Pancreas (tissue), 10 donors: ENCODE measurements around the gene ST6GALNAC4. TPM values are rescaled to one million over a fixed set of nuclear protein-coding genes. Genes with fewer than 3 reads are reported as not detected.
A peak's percentile ranks its signal among the peaks of the same experiment; 100 is the strongest.

ENCODE experiments used
- ATAC-seq, 4 donors: fragments of 200-7000 bp; cut with Tn5 transposase; one replicate each; pipeline versions ENCODE4 v1.8.0 to v1.9.1; 2020; ENCODE audit warnings: mild to moderate bottlenecking in 4 of 4, moderate library complexity in 4 of 4
- DNase-seq, 6 donors: peaks; one replicate each; pipeline ENCODE4 v3.0.0-alpha.2; 2020
- FAIRE-seq: peaks from 2 replicates; lab custom pipeline; 2012; peaks lifted over from hg19 to GRCh38; lab: Jason Lieb, UNC
- H3K27ac ChIP-seq, 4 donors: fragments of 200-600 bp; sonication (generic); 1 replicate in 3 of 4; 2 replicates in 1 of 4; pipeline versions ENCODE4 v1.5.0 to v1.8.0; 2020
- H3K27me3 ChIP-seq, 4 donors: fragments of 200-600 bp; one replicate each; pipeline ENCODE4 v1.8.0; 2021
- H3K36me3 ChIP-seq, 3 donors: fragments of 200-600 bp; sonication (generic) in 1 of 3; one replicate each; pipeline versions ENCODE4 v1.5.0 to v1.8.0; 2020 to 2021
- H3K4me1 ChIP-seq, 3 donors: fragments of 200-600 bp; one replicate each; pipeline ENCODE4 v1.8.0; 2021
- H3K4me3 ChIP-seq, 4 donors: fragments of 200-600 bp; sonication (generic) in 2 of 4; one replicate each; pipeline versions ENCODE4 v1.5.0 to v1.8.0; 2020 to 2021
- H3K9me3 ChIP-seq, 4 donors: fragments of 200-600 bp; one replicate each; pipeline ENCODE4 v1.8.0; 2021
- WGBS, 2 donors: extraction: QIAGEN DNeasy Blood & Tissue Kit; methylation state at CpG; one replicate each; pipeline ENCODE4 v1.1.7; 2013; 5-methylcytosine and 5-hydroxymethylcytosine counted together
- intact Hi-C, 3 donors: fragments of 100-400 bp; cut with DNase I; formaldehyde crosslinking; loops; one replicate each; pipeline versions ENCODE4 v1.11.1 to v1.14.2; 2022
- polyA plus RNA-seq, 2 donors: library from polyadenylated mRNA; stranded (reverse); fragments of 200-250 nt; gene quantifications; one replicate each; pipeline ENCODE4 v1.2.3, GENCODE V29; 2013
- total RNA-seq, 6 donors: library from RNA; stranded (reverse); fragmentation: NEBNext Ultra II Directional in 4 of 6; extraction: Animal tissue kit (Norgen Biotek cat#: 25700) in 4 of 6; gene quantifications; one replicate each; pipeline versions ENCODE4 v1.2.1 to v1.2.4, GENCODE V29; 2021 to 2023
- TF ChIP-seq, protein P1 (sequence below), 4 donors: fragments of 200-600 bp; sonication (generic) in 3 of 4; IDR thresholded peaks; one replicate each; pipeline versions ENCODE4 v1.5.0 to v1.8.0; 2021; ENCODE audit warnings: antibody characterized with exemption in 4 of 4
- donor health status: healthy with polysubstance abuse.
- donor health status: DM: no; HTN: no; CAD: no; lungs with moderate emphysema.
- donor health status: DM: no; HTN: no; CAD: no.
- donor health status: control.
- donor health status: control.
- donor health status: Bipolar disorder and iron deficiency.
- donor health status: DM: yes; HTN: yes; CAD: no.
- donor health status: DM: no; HTN: no; CAD: no.
- donor health status: DM: no; HTN: no; CAD: no.
- donor health status: DM: yes; HTN: yes; CAD: no.

ST6GALNAC4 gene
- total and polyA plus RNA-seq, 8 donors, result 22.2 to 66.6 (median 33.9) TPM

DNA sequence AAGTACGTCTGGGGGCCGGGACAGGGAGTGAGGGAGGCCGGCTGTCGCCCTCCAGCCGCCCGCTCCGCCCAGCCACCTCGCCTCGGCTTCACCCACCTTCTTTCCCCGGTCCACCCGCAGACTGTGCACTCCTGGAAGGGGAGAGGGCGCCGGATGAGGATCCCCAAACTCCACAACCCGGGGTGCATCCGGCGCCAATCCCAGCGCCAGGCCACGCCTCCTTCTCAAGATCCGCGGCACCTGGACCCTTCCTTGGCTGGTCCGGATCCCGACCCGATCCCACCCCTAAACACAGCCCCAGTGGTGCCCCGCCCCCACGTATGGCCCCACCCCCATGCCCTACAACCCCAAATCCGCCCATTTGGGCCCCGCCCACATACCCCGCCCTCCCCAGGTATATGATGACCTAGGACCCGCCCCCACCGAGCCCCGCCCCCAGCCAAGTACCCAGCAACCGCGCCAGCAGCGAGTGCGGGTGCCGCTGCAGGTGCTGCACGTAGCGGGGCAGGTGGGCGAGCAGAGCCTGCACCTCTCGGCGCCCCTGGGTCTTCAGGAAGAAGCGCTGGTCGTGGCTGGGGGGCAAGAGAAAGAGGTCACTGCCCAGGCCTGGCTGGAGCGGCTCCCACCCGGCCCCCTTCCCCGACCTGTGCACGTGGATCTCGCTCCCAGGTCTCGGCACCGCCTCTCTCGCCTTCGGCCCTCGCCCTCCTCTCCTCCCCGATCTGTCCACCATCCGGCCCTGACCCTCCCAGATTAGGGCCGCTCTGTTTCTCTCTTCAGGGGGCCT is 10.6 kb upstream of the ST6GALNAC4 start:
- Histone ChIP-seq H3K27ac (no peak overlapping the region), H3K4me3 (peak overlapping the region in 2 of 4 donors; percentile 31 to 42), H3K9me3 (no peaks in the 10 kb centered on the region), H3K36me3 (no peaks in the 10 kb centered on the region), H3K4me1 (peaks cover 0 to 12% (median 4%) of the 10 kb centered on the region in 3 donors), H3K27me3 (no peaks in the 10 kb centered on the region)
- WGBS, 2 donors, result 3 to 6% methylated on average over 39 to 56 of the region's 56 CpGs
- no peak for FAIRE-seq
- TF ChIP-seq, protein P1, sequence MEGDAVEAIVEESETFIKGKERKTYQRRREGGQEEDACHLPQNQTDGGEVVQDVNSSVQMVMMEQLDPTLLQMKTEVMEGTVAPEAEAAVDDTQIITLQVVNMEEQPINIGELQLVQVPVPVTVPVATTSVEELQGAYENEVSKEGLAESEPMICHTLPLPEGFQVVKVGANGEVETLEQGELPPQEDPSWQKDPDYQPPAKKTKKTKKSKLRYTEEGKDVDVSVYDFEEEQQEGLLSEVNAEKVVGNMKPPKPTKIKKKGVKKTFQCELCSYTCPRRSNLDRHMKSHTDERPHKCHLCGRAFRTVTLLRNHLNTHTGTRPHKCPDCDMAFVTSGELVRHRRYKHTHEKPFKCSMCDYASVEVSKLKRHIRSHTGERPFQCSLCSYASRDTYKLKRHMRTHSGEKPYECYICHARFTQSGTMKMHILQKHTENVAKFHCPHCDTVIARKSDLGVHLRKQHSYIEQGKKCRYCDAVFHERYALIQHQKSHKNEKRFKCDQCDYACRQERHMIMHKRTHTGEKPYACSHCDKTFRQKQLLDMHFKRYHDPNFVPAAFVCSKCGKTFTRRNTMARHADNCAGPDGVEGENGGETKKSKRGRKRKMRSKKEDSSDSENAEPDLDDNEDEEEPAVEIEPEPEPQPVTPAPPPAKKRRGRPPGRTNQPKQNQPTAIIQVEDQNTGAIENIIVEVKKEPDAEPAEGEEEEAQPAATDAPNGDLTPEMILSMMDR (IDR thresholded peaks at IDR 0.05), result no peak
- intact Hi-C loops, result loop anchor here in 1 of 3 donors (10.0 kb wide), 1 partner anchor 333 kb away; no protein-coding TSS in a partner anchor
- ATAC-seq, result peak; percentile 62 to 80 (median 66)
- DNase-seq, result peak; percentile 71 to 87 (median 82)

DNA sequence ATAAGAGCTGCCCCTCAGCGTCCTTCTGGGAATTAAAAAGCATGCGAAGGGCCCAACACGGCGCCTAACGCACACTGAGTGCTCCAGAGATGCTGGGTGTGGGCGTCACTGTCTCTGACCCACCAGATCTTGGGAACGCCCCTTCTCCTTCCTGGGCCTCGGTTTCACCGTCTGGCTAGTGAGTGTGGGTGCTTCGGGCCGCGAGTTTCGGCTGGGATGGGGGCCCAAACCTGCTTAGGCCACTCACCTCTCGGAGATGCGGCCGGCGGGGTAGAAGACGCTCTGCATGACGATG is 10.0 kb upstream of the ST6GALNAC4 start:
- Histone ChIP-seq H3K4me1 (peaks cover 0 to 14% (median 4%) of the 10 kb centered on the region in 3 donors), H3K27me3 (no peaks in the 10 kb centered on the region), H3K36me3 (no peaks in the 10 kb centered on the region), H3K4me3 (peak overlapping the region in 2 of 4 donors; percentile 31 to 42), H3K9me3 (no peaks in the 10 kb centered on the region), H3K27ac (no peak overlapping the region)
- FAIRE-seq (no peak), DNase-seq (no peak), ATAC-seq (no peak)
- TF ChIP-seq, protein P1 (IDR thresholded peaks at IDR 0.05), result no peak
- intact Hi-C loops, result loop anchor here in 1 of 3 donors (10.0 kb wide), 1 partner anchor 332 kb away; no protein-coding TSS in a partner anchor
- WGBS, 2 donors, result 30 to 31% methylated on average over 19 of the region's 19 CpGs

DNA sequence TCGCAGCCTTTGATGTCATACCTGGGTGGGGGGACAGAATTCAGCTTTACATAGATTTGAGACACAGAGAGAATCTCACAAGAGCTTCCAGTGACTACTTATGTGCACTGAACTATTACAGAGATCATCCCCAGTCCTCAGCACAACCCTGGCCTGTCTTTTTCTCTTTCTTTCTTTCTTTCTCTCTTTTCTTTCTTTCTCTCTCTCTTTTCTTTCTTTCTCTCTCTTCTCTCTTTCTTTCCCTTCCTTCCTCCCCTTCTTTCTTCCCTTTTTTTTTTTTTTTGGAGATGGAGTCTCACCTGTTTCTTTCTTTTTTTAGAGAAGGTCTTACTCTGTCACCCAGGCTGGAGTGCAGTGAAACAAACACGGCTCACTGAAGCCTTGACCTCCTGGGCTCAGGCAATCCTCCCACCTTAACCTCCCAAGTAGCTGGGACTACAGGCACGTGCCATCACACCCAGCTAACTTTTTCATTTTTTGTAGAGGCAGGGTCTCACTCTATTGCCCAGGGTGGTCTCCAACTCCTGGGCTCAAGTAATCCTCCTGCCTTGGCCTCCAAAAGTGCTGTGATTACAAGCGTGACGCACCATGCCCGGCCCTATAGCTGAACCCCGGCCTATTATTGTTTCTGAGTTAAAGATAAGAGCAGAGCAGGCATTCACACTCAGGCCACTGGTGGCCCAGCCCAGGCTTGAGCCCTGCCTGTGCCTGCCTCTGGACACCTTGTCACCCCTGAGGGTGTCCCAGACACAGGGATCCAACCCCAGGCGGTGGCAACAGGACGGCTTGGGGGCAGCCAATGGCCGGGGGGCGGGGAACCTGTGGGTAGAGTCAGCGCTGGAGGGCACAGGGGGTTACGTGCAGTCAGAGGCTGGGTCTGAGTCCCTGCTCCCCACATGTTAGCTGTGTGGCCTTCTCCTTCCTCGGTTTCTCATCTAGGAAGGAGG is 9.4 kb upstream of the ST6GALNAC4 start:
- intact Hi-C loops, result loop anchor here in 1 of 3 donors (10.0 kb wide), 1 partner anchor 331 kb away; no protein-coding TSS in a partner anchor
- Histone ChIP-seq H3K4me3 (no peak overlapping the region), H3K36me3 (no peaks in the 10 kb centered on the region), H3K27ac (no peak overlapping the region), H3K4me1 (peaks cover 0 to 15% (median 4%) of the 10 kb centered on the region in 3 donors), H3K9me3 (no peaks in the 10 kb centered on the region), H3K27me3 (no peaks in the 10 kb centered on the region)
- TF ChIP-seq, protein P1 (IDR thresholded peaks at IDR 0.05), result no peak
- DNase-seq (peak in 1 of 6 donors; percentile 75), FAIRE-seq (no peak), ATAC-seq (no peak)
- 77 to 81% methylated on average over 14 of the region's 14 CpGs for WGBS, 2 donors

DNA sequence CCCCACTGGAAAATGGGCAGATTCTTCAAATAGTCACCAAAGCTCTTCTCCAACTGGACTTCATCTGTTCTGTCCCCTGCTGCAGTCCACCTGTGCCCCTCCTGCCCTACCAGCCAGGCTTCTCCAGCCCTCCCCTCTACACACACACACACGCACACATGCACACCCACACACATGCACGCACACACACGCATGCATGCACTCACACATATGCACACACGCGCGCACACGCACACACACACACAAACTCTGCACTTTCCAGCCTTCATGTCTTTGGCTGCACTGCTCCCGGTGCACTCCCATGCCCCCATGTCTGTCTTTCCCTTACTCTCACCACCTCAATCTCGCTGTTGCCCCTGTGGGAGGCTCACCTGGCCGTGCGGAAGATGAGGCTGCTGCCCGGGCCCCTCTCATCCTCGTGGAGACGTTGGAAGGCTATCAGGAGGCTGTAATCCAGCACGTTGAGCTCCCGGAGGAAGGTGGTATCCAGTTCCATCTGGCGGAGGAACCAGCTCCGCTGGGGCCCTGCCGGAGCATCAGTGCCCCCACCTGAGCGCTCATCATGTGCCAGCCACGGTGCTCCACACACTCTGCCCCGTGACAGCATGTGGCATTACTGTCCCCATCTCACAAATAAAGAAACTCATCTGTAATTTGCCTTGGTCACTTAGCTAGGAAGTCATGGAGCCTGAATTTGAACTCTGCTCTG is 8.0 kb upstream of the ST6GALNAC4 start:
- intact Hi-C loops, result loop anchor here in 2 of 3 donors (5.0 to 10.0 kb wide), 3 partner anchors 188 to 338 kb away; partner anchors contain the start of gene TOR2A (in 1 of the 2)
- no peak for FAIRE-seq
- WGBS, 2 donors, result 83 to 88% methylated on average over 22 of the region's 22 CpGs
- no peak overlapping the region for H3K4me3 ChIP-seq
- TF ChIP-seq, protein P1 (IDR thresholded peaks at IDR 0.05), result no peak
- ATAC-seq, result no peak
- H3K9me3 ChIP-seq, result no peaks in the 10 kb centered on the region
- H3K36me3 ChIP-seq, result no peaks in the 10 kb centered on the region
- no peak overlapping the region for H3K27ac ChIP-seq
- peaks cover 0 to 11% (median 4%) of the 10 kb centered on the region in 3 donors for H3K4me1 ChIP-seq
- no peaks in the 10 kb centered on the region for H3K27me3 ChIP-seq
- DNase-seq, result peak in 1 of 6 donors; percentile 41
